SK-N-SH treated with all-trans-retinoic acid at 6 μM for 48 hours (cell line): ENCODE results near the gene RP2.

Experiments
- ATAC-seq: fragments of 200-7000 bp; cut with Tn5 transposase; 3 replicates; pipeline ENCODE4 v1.9.1; 2020; ENCODE audit warnings: mild to moderate bottlenecking, moderate library complexity
- ARNTL ChIP-seq: fragments of 450-650 bp; formaldehyde crosslinking; IDR thresholded peaks from 2 replicates; pipeline ENCODE4 v1.5.0; 2020; ENCODE audit warnings: low read depth, mild to moderate bottlenecking, moderate library complexity, borderline replicate concordance
- BACH2 ChIP-seq: fragments of 250-450 bp; sonication (Bioruptor Pico); IDR thresholded peaks from 2 replicates; pipeline ENCODE4 v1.9.0; 2021; ENCODE audit warnings: mild to moderate bottlenecking, borderline replicate concordance
- CREB5 ChIP-seq: fragments of 250-450 bp; sonication (Bioruptor Pico); IDR thresholded peaks from 2 replicates; pipeline ENCODE4 v1.5.1; 2020; ENCODE audit warnings: low read depth, mild to moderate bottlenecking, moderate library complexity
- CSRNP3 ChIP-seq: fragments of 250-450 bp; sonication (Bioruptor Pico); IDR thresholded peaks from 2 replicates; pipeline ENCODE4 v1.5.1; 2021; ENCODE audit warnings: mild to moderate bottlenecking, moderate library complexity
- ESRRG ChIP-seq: fragments of 250-450 bp; sonication (Bioruptor Pico); IDR thresholded peaks from 2 replicates; pipeline ENCODE4 v1.6.1; 2021; ENCODE audit warnings: mild to moderate bottlenecking
- GLIS3 ChIP-seq: fragments of 250-450 bp; sonication (Bioruptor Pico); IDR thresholded peaks from 2 replicates; pipeline ENCODE4 v1.5.0; 2020; ENCODE audit warnings: mild to moderate bottlenecking, moderate library complexity
- ISL1 ChIP-seq: fragments of 250-450 bp; sonication (Bioruptor Pico); IDR thresholded peaks from 2 replicates; pipeline ENCODE4 v2.1.2; 2022; ENCODE audit warnings: mild to moderate bottlenecking, moderate library complexity
- OSR1 ChIP-seq: fragments of 250-450 bp; sonication (Bioruptor Pico); IDR thresholded peaks from 2 replicates; pipeline ENCODE4 v1.8.0; 2022; ENCODE audit warnings: moderate library complexity, mild to moderate bottlenecking, inconsistent platforms
- PPARA ChIP-seq: fragments of 250-450 bp; sonication (Bioruptor Pico); IDR thresholded peaks from 2 replicates; pipeline ENCODE4 v1.5.0; 2020; ENCODE audit warnings: mild to moderate bottlenecking, borderline replicate concordance
- RARB ChIP-seq: fragments of 250-450 bp; sonication (Bioruptor Pico); IDR thresholded peaks from 2 replicates; pipeline ENCODE4 v1.8.0; 2021; ENCODE audit warnings: mild to moderate bottlenecking, moderate library complexity
- SNAI2 ChIP-seq: fragments of 250-450 bp; sonication (Bioruptor Pico); IDR thresholded peaks from 2 replicates; pipeline ENCODE4 v1.5.0; 2020; ENCODE audit warnings: mild to moderate bottlenecking, moderate library complexity
- TCF4 ChIP-seq: fragments of 250-450 bp; sonication (Bioruptor Pico); IDR thresholded peaks from 2 replicates; pipeline ENCODE4 v1.8.0; 2021; ENCODE audit warnings: mild to moderate bottlenecking, moderate library complexity, borderline replicate concordance
- TOX ChIP-seq: fragments of 250-450 bp; sonication (Bioruptor Pico); IDR thresholded peaks from 2 replicates; pipeline ENCODE4 v1.8.0; 2021; ENCODE audit warnings: mild to moderate bottlenecking, moderate library complexity, borderline replicate concordance
- ZFP3 ChIP-seq: fragments of 250-450 bp; sonication (Bioruptor Pico); IDR thresholded peaks from 2 replicates; pipeline ENCODE4 v1.5.0; 2020; ENCODE audit warnings: mild to moderate bottlenecking, moderate library complexity
- ZFP30 ChIP-seq: fragments of 450-650 bp; formaldehyde crosslinking; IDR thresholded peaks from 2 replicates; pipeline ENCODE4 v1.5.0; 2022; ENCODE audit warnings: mild to moderate bottlenecking, moderate library complexity
- ZNF565 ChIP-seq: fragments of 450-650 bp; formaldehyde crosslinking; conservative IDR thresholded peaks from 2 replicates; pipeline ENCODE4 v1.5.0; 2020; ENCODE audit warnings: low read depth, mild to moderate bottlenecking, moderate library complexity
- ZNF70 ChIP-seq: fragments of 450-650 bp; formaldehyde crosslinking; IDR thresholded peaks from 2 replicates; pipeline ENCODE4 v1.5.0; 2020; ENCODE audit warnings: mild to moderate bottlenecking, moderate library complexity
- ZNF8 ChIP-seq: fragments of 450-650 bp; formaldehyde crosslinking; IDR thresholded peaks from 2 replicates; pipeline ENCODE4 v1.5.0; 2020; ENCODE audit warnings: mild to moderate bottlenecking, moderate library complexity
- TF ChIP-seq, protein P1 (sequence below): fragments of 250-450 bp; sonication (Bioruptor Pico); IDR thresholded peaks from 2 replicates; pipeline ENCODE4 v1.5.0; 2020; ENCODE audit warnings: mild to moderate bottlenecking, moderate library complexity
- TF ChIP-seq, protein P2 (sequence below): fragments of 250-450 bp; sonication (Bioruptor Pico); IDR thresholded peaks from 2 replicates; pipeline ENCODE4 v1.8.0; 2021; ENCODE audit warnings: low read depth, mild to moderate bottlenecking, moderate library complexity, borderline replicate concordance
- TF ChIP-seq, protein P3 (sequence below): fragments of 250-450 bp; sonication (Bioruptor Pico); IDR thresholded peaks from 2 replicates; pipeline ENCODE4 v1.8.0; 2020; ENCODE audit warnings: mild to moderate bottlenecking, moderate library complexity, borderline replicate concordance

Gene RP2

GRCh38 chrX:46792810-46793188 lies 44.0 kb upstream of the RP2 start:
- no peak for ATAC-seq
- TF ChIP-seq PPARA (CRISPR knock-in tag) (no peak), CREB5 (CRISPR knock-in tag) (no peak), ZFP3 (no peak), RARB (CRISPR knock-in tag) (no peak), ZNF565 (no peak), ISL1 (CRISPR knock-in tag) (no peak; the same call in 1 of the 2 replicates), ZFP30 (no peak), ZNF70 (no peak), CSRNP3 (no peak), OSR1 (CRISPR knock-in tag) (no peak), GLIS3 (CRISPR knock-in tag) (no peak), TCF4 (CRISPR knock-in tag) (no peak), ARNTL (CRISPR knock-in tag) (no peak), TOX (CRISPR knock-in tag) (no peak), BACH2 (CRISPR knock-in tag) (no peak), ESRRG (CRISPR knock-in tag) (no peak)
- TF ChIP-seq, protein P1, sequence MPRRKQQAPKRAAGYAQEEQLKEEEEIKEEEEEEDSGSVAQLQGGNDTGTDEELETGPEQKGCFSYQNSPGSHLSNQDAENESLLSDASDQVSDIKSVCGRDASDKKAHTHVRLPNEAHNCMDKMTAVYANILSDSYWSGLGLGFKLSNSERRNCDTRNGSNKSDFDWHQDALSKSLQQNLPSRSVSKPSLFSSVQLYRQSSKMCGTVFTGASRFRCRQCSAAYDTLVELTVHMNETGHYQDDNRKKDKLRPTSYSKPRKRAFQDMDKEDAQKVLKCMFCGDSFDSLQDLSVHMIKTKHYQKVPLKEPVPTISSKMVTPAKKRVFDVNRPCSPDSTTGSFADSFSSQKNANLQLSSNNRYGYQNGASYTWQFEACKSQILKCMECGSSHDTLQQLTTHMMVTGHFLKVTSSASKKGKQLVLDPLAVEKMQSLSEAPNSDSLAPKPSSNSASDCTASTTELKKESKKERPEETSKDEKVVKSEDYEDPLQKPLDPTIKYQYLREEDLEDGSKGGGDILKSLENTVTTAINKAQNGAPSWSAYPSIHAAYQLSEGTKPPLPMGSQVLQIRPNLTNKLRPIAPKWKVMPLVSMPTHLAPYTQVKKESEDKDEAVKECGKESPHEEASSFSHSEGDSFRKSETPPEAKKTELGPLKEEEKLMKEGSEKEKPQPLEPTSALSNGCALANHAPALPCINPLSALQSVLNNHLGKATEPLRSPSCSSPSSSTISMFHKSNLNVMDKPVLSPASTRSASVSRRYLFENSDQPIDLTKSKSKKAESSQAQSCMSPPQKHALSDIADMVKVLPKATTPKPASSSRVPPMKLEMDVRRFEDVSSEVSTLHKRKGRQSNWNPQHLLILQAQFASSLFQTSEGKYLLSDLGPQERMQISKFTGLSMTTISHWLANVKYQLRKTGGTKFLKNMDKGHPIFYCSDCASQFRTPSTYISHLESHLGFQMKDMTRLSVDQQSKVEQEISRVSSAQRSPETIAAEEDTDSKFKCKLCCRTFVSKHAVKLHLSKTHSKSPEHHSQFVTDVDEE: no peak
- TF ChIP-seq, protein P2, sequence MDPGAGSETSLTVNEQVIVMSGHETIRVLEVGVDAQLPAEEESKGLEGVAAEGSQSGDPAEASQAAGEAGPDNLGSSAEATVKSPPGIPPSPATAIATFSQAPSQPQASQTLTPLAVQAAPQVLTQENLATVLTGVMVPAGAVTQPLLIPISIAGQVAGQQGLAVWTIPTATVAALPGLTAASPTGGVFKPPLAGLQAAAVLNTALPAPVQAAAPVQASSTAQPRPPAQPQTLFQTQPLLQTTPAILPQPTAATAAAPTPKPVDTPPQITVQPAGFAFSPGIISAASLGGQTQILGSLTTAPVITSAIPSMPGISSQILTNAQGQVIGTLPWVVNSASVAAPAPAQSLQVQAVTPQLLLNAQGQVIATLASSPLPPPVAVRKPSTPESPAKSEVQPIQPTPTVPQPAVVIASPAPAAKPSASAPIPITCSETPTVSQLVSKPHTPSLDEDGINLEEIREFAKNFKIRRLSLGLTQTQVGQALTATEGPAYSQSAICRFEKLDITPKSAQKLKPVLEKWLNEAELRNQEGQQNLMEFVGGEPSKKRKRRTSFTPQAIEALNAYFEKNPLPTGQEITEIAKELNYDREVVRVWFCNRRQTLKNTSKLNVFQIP (CRISPR knock-in tag): no peak
- TF ChIP-seq, protein P3, sequence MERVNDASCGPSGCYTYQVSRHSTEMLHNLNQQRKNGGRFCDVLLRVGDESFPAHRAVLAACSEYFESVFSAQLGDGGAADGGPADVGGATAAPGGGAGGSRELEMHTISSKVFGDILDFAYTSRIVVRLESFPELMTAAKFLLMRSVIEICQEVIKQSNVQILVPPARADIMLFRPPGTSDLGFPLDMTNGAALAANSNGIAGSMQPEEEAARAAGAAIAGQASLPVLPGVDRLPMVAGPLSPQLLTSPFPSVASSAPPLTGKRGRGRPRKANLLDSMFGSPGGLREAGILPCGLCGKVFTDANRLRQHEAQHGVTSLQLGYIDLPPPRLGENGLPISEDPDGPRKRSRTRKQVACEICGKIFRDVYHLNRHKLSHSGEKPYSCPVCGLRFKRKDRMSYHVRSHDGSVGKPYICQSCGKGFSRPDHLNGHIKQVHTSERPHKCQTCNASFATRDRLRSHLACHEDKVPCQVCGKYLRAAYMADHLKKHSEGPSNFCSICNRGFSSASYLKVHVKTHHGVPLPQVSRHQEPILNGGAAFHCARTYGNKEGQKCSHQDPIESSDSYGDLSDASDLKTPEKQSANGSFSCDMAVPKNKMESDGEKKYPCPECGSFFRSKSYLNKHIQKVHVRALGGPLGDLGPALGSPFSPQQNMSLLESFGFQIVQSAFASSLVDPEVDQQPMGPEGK (CRISPR knock-in tag): no peak

GRCh38 chrX:46793386-46794143 lies 43.3 kb upstream of the RP2 start:
- ATAC-seq: no peak
- TF ChIP-seq PPARA (CRISPR knock-in tag): no peak
- no peak for TF ChIP-seq OSR1 (CRISPR knock-in tag)
- TF ChIP-seq ZNF565: no peak
- TF ChIP-seq CREB5 (CRISPR knock-in tag): no peak
- TF ChIP-seq, protein P2 (CRISPR knock-in tag): no peak
- TF ChIP-seq SNAI2: no peak
- TF ChIP-seq ZNF8 (CRISPR knock-in tag): no peak
- TF ChIP-seq GLIS3 (CRISPR knock-in tag): no peak
- TF ChIP-seq BACH2 (CRISPR knock-in tag): no peak
- TF ChIP-seq, protein P3 (CRISPR knock-in tag): no peak
- no peak for TF ChIP-seq ZFP3
- no peak for TF ChIP-seq TCF4 (CRISPR knock-in tag)
- no peak for TF ChIP-seq ESRRG (CRISPR knock-in tag)
